ENCODE measurements around the gene HDAC11. TPM values are rescaled to one million over a fixed set of nuclear protein-coding genes. Genes with fewer than 3 reads are reported as not detected.
A peak's percentile ranks its signal among the peaks of the same experiment; 100 is the strongest.
"Not testable (repeated sequence)": the region's sequence is repeated elsewhere in the genome, so short reads cannot be mapped to it uniquely, and the experiment has no call there.

HDAC11 gene
- total RNA-seq, 1 experiment from 2014 or later, result 12.0 TPM

DNA sequence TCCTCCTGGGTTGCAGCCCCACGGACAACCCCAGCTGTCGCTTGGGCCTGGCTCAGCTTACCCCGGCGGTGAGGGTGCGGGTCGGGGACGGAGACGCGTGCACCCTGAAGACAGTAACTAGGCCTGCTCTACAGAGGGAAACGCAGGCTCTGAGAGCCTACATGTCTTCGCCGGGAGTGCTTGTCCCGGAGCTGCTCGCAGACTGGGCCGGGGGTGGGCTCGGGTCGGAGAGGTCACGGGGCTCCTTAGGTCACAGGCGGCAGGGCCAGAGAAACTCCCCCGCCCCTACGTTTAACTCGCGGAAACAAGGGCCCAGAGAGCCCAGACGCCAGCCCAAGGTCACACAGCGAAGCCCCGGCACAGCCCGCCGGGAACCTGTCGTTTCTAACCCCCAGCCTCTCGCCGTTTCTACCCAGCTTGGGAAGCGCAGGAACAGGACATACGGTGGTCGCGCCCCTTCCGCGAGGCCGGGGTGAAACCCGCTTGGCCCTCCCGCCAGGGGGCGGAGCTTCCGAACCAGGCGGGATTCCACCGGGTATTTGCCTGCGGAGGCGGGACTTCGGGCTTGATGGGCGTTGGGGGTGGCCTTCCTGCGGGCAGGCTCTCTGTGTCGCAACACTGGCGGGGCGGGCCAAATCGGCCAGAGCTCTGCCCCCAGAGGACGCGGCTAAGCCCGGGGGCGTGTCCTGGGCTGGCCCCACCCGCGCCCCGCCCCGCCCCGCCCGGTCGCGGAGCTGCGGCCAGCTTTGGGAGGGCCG lies at the start of gene HDAC11 (continued):
- TF ChIP-seq, protein P1, sequence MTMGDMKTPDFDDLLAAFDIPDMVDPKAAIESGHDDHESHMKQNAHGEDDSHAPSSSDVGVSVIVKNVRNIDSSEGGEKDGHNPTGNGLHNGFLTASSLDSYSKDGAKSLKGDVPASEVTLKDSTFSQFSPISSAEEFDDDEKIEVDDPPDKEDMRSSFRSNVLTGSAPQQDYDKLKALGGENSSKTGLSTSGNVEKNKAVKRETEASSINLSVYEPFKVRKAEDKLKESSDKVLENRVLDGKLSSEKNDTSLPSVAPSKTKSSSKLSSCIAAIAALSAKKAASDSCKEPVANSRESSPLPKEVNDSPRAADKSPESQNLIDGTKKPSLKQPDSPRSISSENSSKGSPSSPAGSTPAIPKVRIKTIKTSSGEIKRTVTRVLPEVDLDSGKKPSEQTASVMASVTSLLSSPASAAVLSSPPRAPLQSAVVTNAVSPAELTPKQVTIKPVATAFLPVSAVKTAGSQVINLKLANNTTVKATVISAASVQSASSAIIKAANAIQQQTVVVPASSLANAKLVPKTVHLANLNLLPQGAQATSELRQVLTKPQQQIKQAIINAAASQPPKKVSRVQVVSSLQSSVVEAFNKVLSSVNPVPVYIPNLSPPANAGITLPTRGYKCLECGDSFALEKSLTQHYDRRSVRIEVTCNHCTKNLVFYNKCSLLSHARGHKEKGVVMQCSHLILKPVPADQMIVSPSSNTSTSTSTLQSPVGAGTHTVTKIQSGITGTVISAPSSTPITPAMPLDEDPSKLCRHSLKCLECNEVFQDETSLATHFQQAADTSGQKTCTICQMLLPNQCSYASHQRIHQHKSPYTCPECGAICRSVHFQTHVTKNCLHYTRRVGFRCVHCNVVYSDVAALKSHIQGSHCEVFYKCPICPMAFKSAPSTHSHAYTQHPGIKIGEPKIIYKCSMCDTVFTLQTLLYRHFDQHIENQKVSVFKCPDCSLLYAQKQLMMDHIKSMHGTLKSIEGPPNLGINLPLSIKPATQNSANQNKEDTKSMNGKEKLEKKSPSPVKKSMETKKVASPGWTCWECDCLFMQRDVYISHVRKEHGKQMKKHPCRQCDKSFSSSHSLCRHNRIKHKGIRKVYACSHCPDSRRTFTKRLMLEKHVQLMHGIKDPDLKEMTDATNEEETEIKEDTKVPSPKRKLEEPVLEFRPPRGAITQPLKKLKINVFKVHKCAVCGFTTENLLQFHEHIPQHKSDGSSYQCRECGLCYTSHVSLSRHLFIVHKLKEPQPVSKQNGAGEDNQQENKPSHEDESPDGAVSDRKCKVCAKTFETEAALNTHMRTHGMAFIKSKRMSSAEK (CRISPR knock-in tag; IDR thresholded peaks at IDR 0.05; ENCODE audit: borderline replicate concordance), result no peak
- TF ChIP-seq, protein P2, sequence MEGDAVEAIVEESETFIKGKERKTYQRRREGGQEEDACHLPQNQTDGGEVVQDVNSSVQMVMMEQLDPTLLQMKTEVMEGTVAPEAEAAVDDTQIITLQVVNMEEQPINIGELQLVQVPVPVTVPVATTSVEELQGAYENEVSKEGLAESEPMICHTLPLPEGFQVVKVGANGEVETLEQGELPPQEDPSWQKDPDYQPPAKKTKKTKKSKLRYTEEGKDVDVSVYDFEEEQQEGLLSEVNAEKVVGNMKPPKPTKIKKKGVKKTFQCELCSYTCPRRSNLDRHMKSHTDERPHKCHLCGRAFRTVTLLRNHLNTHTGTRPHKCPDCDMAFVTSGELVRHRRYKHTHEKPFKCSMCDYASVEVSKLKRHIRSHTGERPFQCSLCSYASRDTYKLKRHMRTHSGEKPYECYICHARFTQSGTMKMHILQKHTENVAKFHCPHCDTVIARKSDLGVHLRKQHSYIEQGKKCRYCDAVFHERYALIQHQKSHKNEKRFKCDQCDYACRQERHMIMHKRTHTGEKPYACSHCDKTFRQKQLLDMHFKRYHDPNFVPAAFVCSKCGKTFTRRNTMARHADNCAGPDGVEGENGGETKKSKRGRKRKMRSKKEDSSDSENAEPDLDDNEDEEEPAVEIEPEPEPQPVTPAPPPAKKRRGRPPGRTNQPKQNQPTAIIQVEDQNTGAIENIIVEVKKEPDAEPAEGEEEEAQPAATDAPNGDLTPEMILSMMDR (IDR thresholded peaks at IDR 0.05), result no peak
- no peak for TF ChIP-seq ZNF317 (CRISPR knock-in tag; IDR thresholded peaks at IDR 0.05; ENCODE audit: borderline replicate concordance, low read depth)
- TF ChIP-seq, protein P3, sequence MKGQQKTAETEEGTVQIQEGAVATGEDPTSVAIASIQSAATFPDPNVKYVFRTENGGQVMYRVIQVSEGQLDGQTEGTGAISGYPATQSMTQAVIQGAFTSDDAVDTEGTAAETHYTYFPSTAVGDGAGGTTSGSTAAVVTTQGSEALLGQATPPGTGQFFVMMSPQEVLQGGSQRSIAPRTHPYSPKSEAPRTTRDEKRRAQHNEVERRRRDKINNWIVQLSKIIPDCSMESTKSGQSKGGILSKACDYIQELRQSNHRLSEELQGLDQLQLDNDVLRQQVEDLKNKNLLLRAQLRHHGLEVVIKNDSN (CRISPR knock-in tag; IDR thresholded peaks at IDR 0.05), result peak; percentile 63; the same call in 1 of the 2 replicates
- TF ChIP-seq ELF4 (CRISPR knock-in tag; IDR thresholded peaks at IDR 0.05; ENCODE audit: low read depth), result no peak
- TF ChIP-seq GRHL2 (CRISPR knock-in tag; IDR thresholded peaks at IDR 0.05; ENCODE audit: insufficient replicate concordance, severe bottlenecking), result no peak
- TF ChIP-seq CREB1 (CRISPR knock-in tag; IDR thresholded peaks at IDR 0.05), result no peak
- TF ChIP-seq, protein P4, sequence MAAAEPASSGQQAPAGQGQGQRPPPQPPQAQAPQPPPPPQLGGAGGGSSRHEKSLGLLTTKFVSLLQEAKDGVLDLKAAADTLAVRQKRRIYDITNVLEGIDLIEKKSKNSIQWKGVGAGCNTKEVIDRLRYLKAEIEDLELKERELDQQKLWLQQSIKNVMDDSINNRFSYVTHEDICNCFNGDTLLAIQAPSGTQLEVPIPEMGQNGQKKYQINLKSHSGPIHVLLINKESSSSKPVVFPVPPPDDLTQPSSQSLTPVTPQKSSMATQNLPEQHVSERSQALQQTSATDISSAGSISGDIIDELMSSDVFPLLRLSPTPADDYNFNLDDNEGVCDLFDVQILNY (CRISPR knock-in tag; IDR thresholded peaks at IDR 0.05), result peak; percentile 56; the same call in 1 of the 2 replicates
- TF ChIP-seq HMGA2 (CRISPR knock-in tag; IDR thresholded peaks at IDR 0.05), result no peak
- no peak for TF ChIP-seq JUN (CRISPR knock-in tag; IDR thresholded peaks at IDR 0.05)
- TF ChIP-seq, protein P5, sequence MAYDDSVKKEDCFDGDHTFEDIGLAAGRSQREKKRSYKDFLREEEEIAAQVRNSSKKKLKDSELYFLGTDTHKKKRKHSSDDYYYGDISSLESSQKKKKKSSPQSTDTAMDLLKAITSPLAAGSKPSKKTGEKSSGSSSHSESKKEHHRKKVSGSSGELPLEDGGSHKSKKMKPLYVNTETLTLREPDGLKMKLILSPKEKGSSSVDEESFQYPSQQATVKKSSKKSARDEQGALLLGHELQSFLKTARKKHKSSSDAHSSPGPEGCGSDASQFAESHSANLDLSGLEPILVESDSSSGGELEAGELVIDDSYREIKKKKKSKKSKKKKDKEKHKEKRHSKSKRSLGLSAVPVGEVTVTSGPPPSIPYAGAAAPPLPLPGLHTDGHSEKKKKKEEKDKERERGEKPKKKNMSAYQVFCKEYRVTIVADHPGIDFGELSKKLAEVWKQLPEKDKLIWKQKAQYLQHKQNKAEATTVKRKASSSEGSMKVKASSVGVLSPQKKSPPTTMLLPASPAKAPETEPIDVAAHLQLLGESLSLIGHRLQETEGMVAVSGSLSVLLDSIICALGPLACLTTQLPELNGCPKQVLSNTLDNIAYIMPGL (CRISPR knock-in tag; IDR thresholded peaks at IDR 0.05), result peak; percentile 29; the same call in 1 of the 2 replicates
- TF ChIP-seq, protein P6, sequence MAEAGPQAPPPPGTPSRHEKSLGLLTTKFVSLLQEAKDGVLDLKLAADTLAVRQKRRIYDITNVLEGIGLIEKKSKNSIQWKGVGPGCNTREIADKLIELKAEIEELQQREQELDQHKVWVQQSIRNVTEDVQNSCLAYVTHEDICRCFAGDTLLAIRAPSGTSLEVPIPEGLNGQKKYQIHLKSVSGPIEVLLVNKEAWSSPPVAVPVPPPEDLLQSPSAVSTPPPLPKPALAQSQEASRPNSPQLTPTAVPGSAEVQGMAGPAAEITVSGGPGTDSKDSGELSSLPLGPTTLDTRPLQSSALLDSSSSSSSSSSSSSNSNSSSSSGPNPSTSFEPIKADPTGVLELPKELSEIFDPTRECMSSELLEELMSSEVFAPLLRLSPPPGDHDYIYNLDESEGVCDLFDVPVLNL (CRISPR knock-in tag; IDR thresholded peaks at IDR 0.05; ENCODE audit: borderline replicate concordance, low read depth), result no peak
- TF ChIP-seq MYBL2 (CRISPR knock-in tag; IDR thresholded peaks at IDR 0.05), result no peak
- TF ChIP-seq NR3C1 (CRISPR knock-in tag; conservative IDR thresholded peaks at IDR 0.05; ENCODE audit: low read depth), result no peak
- TF ChIP-seq ZNF219 (CRISPR knock-in tag; IDR thresholded peaks at IDR 0.05; ENCODE audit: borderline replicate concordance), result no peak
- no peak for TF ChIP-seq FOXK1 (CRISPR knock-in tag; IDR thresholded peaks at IDR 0.05)
- TF ChIP-seq FOXP1 (CRISPR knock-in tag; IDR thresholded peaks at IDR 0.05; ENCODE audit: borderline replicate concordance), result no peak
- TF ChIP-seq ZNF423 (CRISPR knock-in tag; IDR thresholded peaks at IDR 0.05), result no peak
- no peak for TF ChIP-seq RORB (CRISPR knock-in tag; IDR thresholded peaks at IDR 0.05)
- TF ChIP-seq, protein P7, sequence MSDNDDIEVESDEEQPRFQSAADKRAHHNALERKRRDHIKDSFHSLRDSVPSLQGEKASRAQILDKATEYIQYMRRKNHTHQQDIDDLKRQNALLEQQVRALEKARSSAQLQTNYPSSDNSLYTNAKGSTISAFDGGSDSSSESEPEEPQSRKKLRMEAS (CRISPR knock-in tag; IDR thresholded peaks at IDR 0.05), result peak; percentile 62; the same call in 1 of the 2 replicates
- TF ChIP-seq, protein P8, sequence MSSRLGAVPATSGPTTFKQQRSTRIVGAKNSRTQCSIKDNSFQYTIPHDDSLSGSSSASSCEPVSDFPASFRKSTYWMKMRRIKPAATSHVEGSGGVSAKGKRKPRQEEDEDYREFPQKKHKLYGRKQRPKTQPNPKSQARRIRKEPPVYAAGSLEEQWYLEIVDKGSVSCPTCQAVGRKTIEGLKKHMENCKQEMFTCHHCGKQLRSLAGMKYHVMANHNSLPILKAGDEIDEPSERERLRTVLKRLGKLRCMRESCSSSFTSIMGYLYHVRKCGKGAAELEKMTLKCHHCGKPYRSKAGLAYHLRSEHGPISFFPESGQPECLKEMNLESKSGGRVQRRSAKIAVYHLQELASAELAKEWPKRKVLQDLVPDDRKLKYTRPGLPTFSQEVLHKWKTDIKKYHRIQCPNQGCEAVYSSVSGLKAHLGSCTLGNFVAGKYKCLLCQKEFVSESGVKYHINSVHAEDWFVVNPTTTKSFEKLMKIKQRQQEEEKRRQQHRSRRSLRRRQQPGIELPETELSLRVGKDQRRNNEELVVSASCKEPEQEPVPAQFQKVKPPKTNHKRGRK (CRISPR knock-in tag; IDR thresholded peaks at IDR 0.05; ENCODE audit: borderline replicate concordance), result no peak
- TF ChIP-seq KAT7 (CRISPR knock-in tag; IDR thresholded peaks at IDR 0.05; ENCODE audit: borderline replicate concordance), result 0 out of 2 replicates have a peak, but pooled peaks have one; percentile 43

DNA sequence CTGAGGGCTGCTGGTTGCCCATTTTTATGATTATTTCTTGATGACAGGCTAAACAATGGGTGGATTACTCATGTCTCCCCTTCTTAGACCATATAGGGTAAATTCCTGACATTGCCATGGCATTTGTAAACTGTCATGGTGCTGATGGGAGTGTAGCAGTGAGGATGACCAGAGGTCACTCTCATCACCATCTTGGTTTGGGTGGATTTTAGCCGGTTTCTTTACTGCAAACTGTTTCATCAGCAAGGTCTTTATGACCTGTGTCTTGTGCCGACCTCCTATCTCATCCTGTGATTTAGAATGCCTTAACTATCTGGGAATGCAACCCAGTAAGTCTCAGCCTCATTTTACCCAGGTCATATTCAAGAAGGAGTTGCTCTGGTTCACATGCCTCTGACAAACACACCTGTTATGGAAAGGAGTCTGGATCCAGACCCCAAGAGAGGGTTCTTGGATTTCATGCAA lies 49.7 kb upstream of the HDAC11 start:
- CTCF ChIA-PET, result interaction anchor here (0.8 to 1.0 kb wide), 2 partner anchors 22 to 79 kb away, joined by 3 read pairs; no protein-coding TSS in a partner anchor
- H3K4me1 Mint-ChIP-seq, result peaks cover 14% of the 10 kb centered on the region
- DNase-seq (ENCODE audit: low spot score); H3K36me3 Mint-ChIP-seq; H3K9me3 Mint-ChIP-seq; POLR2A ChIA-PET; H3K27me3 Mint-ChIP-seq (ENCODE audit: low read depth); ATAC-seq; H3K4me3 Mint-ChIP-seq; H3K27ac Mint-ChIP-seq: not testable (repeated sequence)
